ENCODE measurements around the gene CSRP2. TPM values are rescaled to one million over a fixed set of nuclear protein-coding genes. Genes with fewer than 3 reads are reported as not detected.

CSRP2 gene
- total and polyA plus RNA-seq, 2 donors from 2014 or later: 40.8 to 189 TPM

GRCh38 chr12:76864791-76865400 is 13.9 kb downstream of the CSRP2 start:
- intact Hi-C loops (cut with DNase I): no loop called here
- H3K9me3 ChIP-seq (ENCODE audit: control insufficient read depth in 2 of 3, insufficient read depth in 1 of 3, low read length in 3 of 3): no peaks in the 10 kb centered on the region
- H3K9ac ChIP-seq (ENCODE audit: low read length in 3 of 3): no peak overlapping the region
- no peaks in the 10 kb centered on the region for H3K27me3 ChIP-seq (ENCODE audit: control insufficient read depth, insufficient read depth, low read length)
- no peak overlapping the region for H3K4me3 ChIP-seq (ENCODE audit: low read length in 3 of 3)
- DNase-seq (no peak), FAIRE-seq (no peak)
- no peak overlapping the region for H3K27ac ChIP-seq (ENCODE audit: low read depth in 2 of 2, low read length in 2 of 2)
- TF ChIP-seq CTCF (IDR thresholded peaks at IDR 0.05; ENCODE audit: borderline replicate concordance, extremely low read depth, insufficient read depth): no peak
- H3K36me3 ChIP-seq (ENCODE audit: control insufficient read depth in 2 of 3, insufficient read depth in 3 of 3, low read length in 3 of 3): no peaks in the 10 kb centered on the region
- H3K4me1 ChIP-seq (ENCODE audit: control insufficient read depth in 2 of 3, insufficient read depth in 2 of 3, low read depth in 1 of 3, low read length in 3 of 3): peaks cover 2 to 9% (median 3%) of the 10 kb centered on the region in 3 donors

- Histone ChIP-seq H3K36me3 (ENCODE audit: control insufficient read depth in 2 of 3, insufficient read depth in 3 of 3, low read length in 3 of 3) (no peaks in the 10 kb centered on the region), H3K4me1 (ENCODE audit: control insufficient read depth in 2 of 3, insufficient read depth in 2 of 3, low read depth in 1 of 3, low read length in 3 of 3) (peaks cover 2 to 9% (median 3%) of the 10 kb centered on the region in 3 donors), H3K4me3 (ENCODE audit: low read length in 3 of 3) (no peak overlapping the region), H3K9ac (ENCODE audit: low read length in 3 of 3) (no peak overlapping the region), H3K9me3 (ENCODE audit: control insufficient read depth in 2 of 3, insufficient read depth in 1 of 3, low read length in 3 of 3) (no peaks in the 10 kb centered on the region), H3K27ac (ENCODE audit: low read depth in 2 of 2, low read length in 2 of 2) (no peak overlapping the region), H3K27me3 (ENCODE audit: control insufficient read depth, insufficient read depth, low read length) (no peaks in the 10 kb centered on the region)
- FAIRE-seq (no peak), DNase-seq (no peak)
- no peak for TF ChIP-seq CTCF (IDR thresholded peaks at IDR 0.05; ENCODE audit: borderline replicate concordance, extremely low read depth, insufficient read depth)
- intact Hi-C loops (cut with DNase I): no loop called here
Measured at GRCh38 chr12:76863837-76864236, 15.0 kb downstream of the CSRP2 start.

GRCh38 chr12:76863005-76863670 is 15.7 kb downstream of the CSRP2 start:
- no peak overlapping the region for H3K27ac ChIP-seq (ENCODE audit: low read depth in 2 of 2, low read length in 2 of 2)

More at GRCh38 chr12:76863005-76863670, 15.7 kb downstream of the CSRP2 start:
- no peaks in the 10 kb centered on the region for H3K36me3 ChIP-seq (ENCODE audit: control insufficient read depth in 2 of 3, insufficient read depth in 3 of 3, low read length in 3 of 3)
- DNase-seq (peak in 1 of 5 donors; percentile 33), FAIRE-seq (no peak)
- no peak overlapping the region for H3K9ac ChIP-seq (ENCODE audit: low read length in 3 of 3)
- H3K9me3 ChIP-seq (ENCODE audit: control insufficient read depth in 2 of 3, insufficient read depth in 1 of 3, low read length in 3 of 3): no peaks in the 10 kb centered on the region
- no peaks in the 10 kb centered on the region for H3K27me3 ChIP-seq (ENCODE audit: control insufficient read depth, insufficient read depth, low read length)
- H3K4me3 ChIP-seq (ENCODE audit: low read length in 3 of 3): no peak overlapping the region
- no peak for TF ChIP-seq CTCF (IDR thresholded peaks at IDR 0.05; ENCODE audit: borderline replicate concordance, extremely low read depth, insufficient read depth)
- intact Hi-C loops (cut with DNase I): no loop called here
- peaks cover 2 to 9% (median 3%) of the 10 kb centered on the region in 3 donors for H3K4me1 ChIP-seq (ENCODE audit: control insufficient read depth in 2 of 3, insufficient read depth in 2 of 3, low read depth in 1 of 3, low read length in 3 of 3)

Measured in kidney (tissue), 14 donors.